Thyroid gland (tissue), 4 donors: ENCODE data around the gene TAF3. TPM values are rescaled to one million over a fixed set of nuclear protein-coding genes. Genes with fewer than 3 reads are reported as not detected.

Source experiments
- DNase-seq, 2 donors: peaks; one replicate each; pipeline ENCODE4 v3.0.0-alpha.2; 2019
- H3K27ac ChIP-seq, 3 donors: fragments of 200-600 bp; sonication (generic); 1 replicate in 2 of 3; 2 replicates in 1 of 3; pipeline ENCODE4 v1.5.1; 2016 to 2019; ENCODE audit warnings: mild to moderate bottlenecking in 1 of 3, moderate library complexity in 1 of 3
- H3K27me3 ChIP-seq: fragments of 200-600 bp; sonication (generic); one replicate; pipeline ENCODE4 v1.5.1; 2019
- H3K36me3 ChIP-seq, 2 donors: fragments of 200-600 bp; sonication (generic); one replicate each; pipeline ENCODE4 v1.5.1; 2016 to 2019
- H3K4me1 ChIP-seq, 2 donors: fragments of 200-600 bp; sonication (generic); one replicate each; pipeline ENCODE4 v1.5.1; 2017 to 2019
- H3K4me3 ChIP-seq, 3 donors: fragments of 200-600 bp; sonication (generic); replicated peaks in 1 of 3; 1 replicate in 2 of 3; 2 replicates in 1 of 3; pipeline ENCODE4 v1.5.1; 2016; ENCODE audit warnings: mild to moderate bottlenecking in 1 of 3
- H3K9me3 ChIP-seq: fragments of 200-600 bp; sonication (generic); one replicate; pipeline ENCODE4 v1.5.1; 2017
- CTCF ChIP-seq, 6 experiments: fragments of 200-600 bp in 3 of 6; fragments of 450-650 bp in 3 of 6; sonication (generic) in 3 of 6; IDR thresholded peaks; one replicate each; pipeline ENCODE4 v1.5.1; 2016 to 2019; ENCODE audit warnings: antibody characterized with exemption in 6 of 6, mild to moderate bottlenecking in 2 of 6, inconsistent platforms in 1 of 6, moderate library complexity in 1 of 6
- POLR2A ChIP-seq, 2 donors: fragments of 450-650 bp; IDR thresholded peaks; one replicate each; pipeline ENCODE4 v1.6.1; 2017; ENCODE audit warnings: antibody characterized with exemption in 2 of 2, mild to moderate bottlenecking in 2 of 2, moderate library complexity in 1 of 2
- whole genome bisulfite sequencing, 2 donors: methylation state at CpG; one replicate each; pipeline ENCODE4 v1.1.5; 2017; 5-methylcytosine and 5-hydroxymethylcytosine counted together
- intact Hi-C: fragments of 100-400 bp; cut with DNase I; formaldehyde crosslinking; loops from one replicate; pipeline ENCODE4 v1.15.1; 2023
- total RNA-seq, 4 donors: library from RNA; depleted of rRNA; stranded (reverse); fragments of >200 nt; gene quantifications; one replicate each; pipeline ENCODE4 v1.2.3, GENCODE V29; 2016

Gene TAF3
- total RNA-seq, 4 donors from 2014 or later = 6.7 to 11.0 (median 8.6) TPM

DNA sequence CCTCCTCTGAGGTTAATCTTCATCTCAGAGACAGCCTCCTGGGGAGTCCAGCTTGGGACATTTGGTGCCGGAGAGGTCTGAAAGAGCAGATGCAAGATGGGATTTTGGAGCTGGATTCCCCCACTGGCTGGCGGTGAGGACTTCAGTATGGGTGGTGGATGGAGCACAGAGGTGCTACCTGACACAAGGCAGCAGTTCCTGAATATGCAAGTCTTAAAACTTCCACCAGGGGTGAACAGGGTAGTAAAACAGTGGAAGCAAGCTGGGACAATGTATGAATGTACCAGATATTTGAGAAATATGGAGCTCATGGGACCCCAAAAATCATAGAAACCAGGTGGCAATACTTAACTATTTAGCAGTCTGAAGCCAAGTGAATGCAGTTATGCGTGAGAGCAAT, 4.8 kb upstream of the TAF3 start:
- Histone ChIP-seq H3K27me3 (no peaks in the 10 kb centered on the region), H3K4me1 (peaks cover 0 to 13% of the 10 kb centered on the region in 2 donors), H3K4me3 (no peak overlapping the region), H3K9me3 (no peaks in the 10 kb centered on the region), H3K27ac (no peak overlapping the region), H3K36me3 (no peaks in the 10 kb centered on the region)
- intact Hi-C loops = no loop called here
- DNase-seq = no peak
- no peak for TF ChIP-seq POLR2A (IDR thresholded peaks at IDR 0.05)
- TF ChIP-seq CTCF (IDR thresholded peaks at IDR 0.05) = no peak
- 69 to 70% methylated on average over 3 of the region's 3 CpGs for WGBS, 2 donors

GRCh38 chr10:7817576-7817975, 729 bp upstream of the TAF3 start:
- intact Hi-C loops = no loop called here
- peaks cover 6 to 12% of the 10 kb centered on the region in 2 donors for H3K4me1 ChIP-seq
- peak overlapping the region in 2 of 3 donors; percentile 94 to 97 for H3K4me3 ChIP-seq
- DNase-seq = no peak
- WGBS, 2 donors = 12 to 13% methylated on average over 12 of the region's 12 CpGs
- no peak overlapping the region for H3K27ac ChIP-seq
- no peaks in the 10 kb centered on the region for H3K9me3 ChIP-seq
- TF ChIP-seq POLR2A (IDR thresholded peaks at IDR 0.05) (no peak), CTCF (IDR thresholded peaks at IDR 0.05) (no peak)
- H3K27me3 ChIP-seq = no peaks in the 10 kb centered on the region
- H3K36me3 ChIP-seq = no peaks in the 10 kb centered on the region

DNA sequence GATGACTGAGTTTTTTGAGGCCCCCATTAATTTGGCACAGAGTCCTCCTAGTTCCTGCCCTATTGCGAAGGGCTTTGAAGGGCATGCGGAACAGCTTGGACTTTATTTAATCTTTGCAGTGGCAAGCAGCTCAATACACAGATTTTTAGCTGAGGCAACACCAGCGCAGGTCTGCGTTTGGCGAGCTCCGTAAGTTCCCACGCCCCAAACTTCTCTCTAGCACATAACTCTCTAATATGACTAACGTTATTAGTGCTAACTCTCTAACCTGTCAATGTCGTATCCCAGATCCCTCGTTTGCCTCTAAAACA, 366 bp upstream of the TAF3 start:
- WGBS, 2 donors = 0% methylated on average over 10 of the region's 10 CpGs
- peak overlapping the region in 1 of 3 donors; percentile 51 for H3K27ac ChIP-seq
- DNase-seq = no peak
- no peaks in the 10 kb centered on the region for H3K36me3 ChIP-seq
- no peaks in the 10 kb centered on the region for H3K27me3 ChIP-seq
- intact Hi-C loops = no loop called here
- peaks cover 6 to 12% of the 10 kb centered on the region in 2 donors for H3K4me1 ChIP-seq
- H3K4me3 ChIP-seq = peak overlapping the region; percentile 94 to 97 (median 94)
- TF ChIP-seq POLR2A (IDR thresholded peaks at IDR 0.05) (no peak), CTCF (IDR thresholded peaks at IDR 0.05) (no peak)
- H3K9me3 ChIP-seq = no peaks in the 10 kb centered on the region

DNA sequence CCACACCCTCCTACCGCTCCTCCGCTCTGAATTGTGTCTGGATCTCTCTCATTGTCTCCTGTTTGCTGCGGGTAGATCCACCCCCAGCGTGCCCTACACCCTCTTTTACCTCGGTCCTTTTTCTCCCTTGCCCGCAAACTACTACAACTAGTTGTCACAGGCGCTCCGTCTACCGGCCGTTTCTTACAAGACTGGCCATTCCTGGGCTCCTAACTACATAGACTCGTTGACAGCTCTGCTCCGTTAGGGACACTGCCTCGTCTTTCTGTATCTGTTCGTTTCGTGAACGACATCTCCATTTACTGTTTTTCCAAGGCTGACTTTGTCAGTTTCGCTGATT, 786 bp downstream of the TAF3 start:
- no peak overlapping the region for H3K27ac ChIP-seq
- intact Hi-C loops = no loop called here
- no peaks in the 10 kb centered on the region for H3K27me3 ChIP-seq
- peaks cover 0 to under 1% of the 10 kb centered on the region in 2 donors for H3K36me3 ChIP-seq
- peak overlapping the region; percentile 94 to 97 (median 94) for H3K4me3 ChIP-seq
- H3K4me1 ChIP-seq = peaks cover 6 to 12% of the 10 kb centered on the region in 2 donors
- TF ChIP-seq CTCF (IDR thresholded peaks at IDR 0.05) (peak in 2 of 6 experiments; percentile 21 to 30), POLR2A (IDR thresholded peaks at IDR 0.05) (no peak)
- 0 to 1% methylated on average over 17 of the region's 17 CpGs for WGBS, 2 donors
- peak; percentile 53 to 54 for DNase-seq
- no peaks in the 10 kb centered on the region for H3K9me3 ChIP-seq

- 92% methylated on average over 3 of the region's 3 CpGs for WGBS, 2 donors
- intact Hi-C loops = no loop called here
Observed at GRCh38 chr10:7824251-7824650, 5.9 kb downstream of the TAF3 start.

More at GRCh38 chr10:7824251-7824650, 5.9 kb downstream of the TAF3 start:
- Histone ChIP-seq H3K27ac (no peak overlapping the region), H3K4me3 (no peak overlapping the region), H3K36me3 (peaks cover 7 to 8% of the 10 kb centered on the region in 2 donors), H3K9me3 (no peaks in the 10 kb centered on the region), H3K4me1 (peaks cover 6 to 9% of the 10 kb centered on the region in 2 donors), H3K27me3 (no peaks in the 10 kb centered on the region)
- no peak for DNase-seq
- TF ChIP-seq CTCF (IDR thresholded peaks at IDR 0.05) = no peak
- TF ChIP-seq POLR2A (IDR thresholded peaks at IDR 0.05) = no peak
